ENCODE data around the gene DHDH. TPM values are rescaled to one million over a fixed set of nuclear protein-coding genes. Genes with fewer than 3 reads are reported as not detected.

The DHDH gene
- total and polyA plus RNA-seq, 2 of the 13 experiments (the other 11 are each of a cell fraction or from before 2014, with no cell fraction given) = 0.13 to 0.91 TPM

DNA sequence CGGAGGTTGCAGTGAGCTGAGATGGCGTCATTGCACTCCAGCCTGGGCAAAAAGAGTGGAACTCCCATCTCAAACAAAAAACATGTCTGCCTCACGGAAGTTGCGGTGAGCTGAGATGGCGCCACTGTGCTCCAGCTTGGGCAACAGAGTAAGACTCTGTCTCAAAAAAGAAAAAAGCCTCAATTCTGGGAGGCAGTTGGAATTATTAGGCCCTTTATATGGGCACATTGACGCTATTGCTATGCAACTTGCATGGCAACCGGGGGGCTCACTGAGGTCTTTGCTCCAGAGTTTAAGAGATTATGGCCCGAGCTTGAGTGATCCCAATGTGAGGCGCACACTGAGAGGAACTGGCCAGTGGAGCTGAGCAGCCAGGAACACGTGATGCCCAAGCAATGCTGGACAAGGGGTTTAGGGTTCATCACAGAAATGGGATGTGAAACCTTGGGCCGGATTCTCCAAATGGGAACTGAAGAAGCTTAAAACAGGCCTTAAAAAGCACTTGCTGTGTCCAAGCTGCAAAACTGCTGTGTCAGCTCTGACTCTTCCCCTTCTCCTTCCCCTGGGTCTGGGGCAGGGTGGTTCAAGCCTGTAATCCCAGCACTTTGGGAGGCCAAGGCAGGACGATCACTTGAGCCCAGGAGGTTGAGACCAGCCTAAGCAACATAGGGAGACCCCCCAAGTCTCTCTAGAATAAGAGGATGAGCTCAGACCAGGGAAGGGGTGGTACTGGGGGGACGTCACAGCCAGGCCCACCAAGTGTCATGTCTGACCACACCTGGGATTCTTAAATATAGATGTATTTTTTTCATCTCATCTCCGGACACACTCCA lies 34.1 kb downstream of the DHDH start (continued):
- TF ChIP-seq, protein P1, sequence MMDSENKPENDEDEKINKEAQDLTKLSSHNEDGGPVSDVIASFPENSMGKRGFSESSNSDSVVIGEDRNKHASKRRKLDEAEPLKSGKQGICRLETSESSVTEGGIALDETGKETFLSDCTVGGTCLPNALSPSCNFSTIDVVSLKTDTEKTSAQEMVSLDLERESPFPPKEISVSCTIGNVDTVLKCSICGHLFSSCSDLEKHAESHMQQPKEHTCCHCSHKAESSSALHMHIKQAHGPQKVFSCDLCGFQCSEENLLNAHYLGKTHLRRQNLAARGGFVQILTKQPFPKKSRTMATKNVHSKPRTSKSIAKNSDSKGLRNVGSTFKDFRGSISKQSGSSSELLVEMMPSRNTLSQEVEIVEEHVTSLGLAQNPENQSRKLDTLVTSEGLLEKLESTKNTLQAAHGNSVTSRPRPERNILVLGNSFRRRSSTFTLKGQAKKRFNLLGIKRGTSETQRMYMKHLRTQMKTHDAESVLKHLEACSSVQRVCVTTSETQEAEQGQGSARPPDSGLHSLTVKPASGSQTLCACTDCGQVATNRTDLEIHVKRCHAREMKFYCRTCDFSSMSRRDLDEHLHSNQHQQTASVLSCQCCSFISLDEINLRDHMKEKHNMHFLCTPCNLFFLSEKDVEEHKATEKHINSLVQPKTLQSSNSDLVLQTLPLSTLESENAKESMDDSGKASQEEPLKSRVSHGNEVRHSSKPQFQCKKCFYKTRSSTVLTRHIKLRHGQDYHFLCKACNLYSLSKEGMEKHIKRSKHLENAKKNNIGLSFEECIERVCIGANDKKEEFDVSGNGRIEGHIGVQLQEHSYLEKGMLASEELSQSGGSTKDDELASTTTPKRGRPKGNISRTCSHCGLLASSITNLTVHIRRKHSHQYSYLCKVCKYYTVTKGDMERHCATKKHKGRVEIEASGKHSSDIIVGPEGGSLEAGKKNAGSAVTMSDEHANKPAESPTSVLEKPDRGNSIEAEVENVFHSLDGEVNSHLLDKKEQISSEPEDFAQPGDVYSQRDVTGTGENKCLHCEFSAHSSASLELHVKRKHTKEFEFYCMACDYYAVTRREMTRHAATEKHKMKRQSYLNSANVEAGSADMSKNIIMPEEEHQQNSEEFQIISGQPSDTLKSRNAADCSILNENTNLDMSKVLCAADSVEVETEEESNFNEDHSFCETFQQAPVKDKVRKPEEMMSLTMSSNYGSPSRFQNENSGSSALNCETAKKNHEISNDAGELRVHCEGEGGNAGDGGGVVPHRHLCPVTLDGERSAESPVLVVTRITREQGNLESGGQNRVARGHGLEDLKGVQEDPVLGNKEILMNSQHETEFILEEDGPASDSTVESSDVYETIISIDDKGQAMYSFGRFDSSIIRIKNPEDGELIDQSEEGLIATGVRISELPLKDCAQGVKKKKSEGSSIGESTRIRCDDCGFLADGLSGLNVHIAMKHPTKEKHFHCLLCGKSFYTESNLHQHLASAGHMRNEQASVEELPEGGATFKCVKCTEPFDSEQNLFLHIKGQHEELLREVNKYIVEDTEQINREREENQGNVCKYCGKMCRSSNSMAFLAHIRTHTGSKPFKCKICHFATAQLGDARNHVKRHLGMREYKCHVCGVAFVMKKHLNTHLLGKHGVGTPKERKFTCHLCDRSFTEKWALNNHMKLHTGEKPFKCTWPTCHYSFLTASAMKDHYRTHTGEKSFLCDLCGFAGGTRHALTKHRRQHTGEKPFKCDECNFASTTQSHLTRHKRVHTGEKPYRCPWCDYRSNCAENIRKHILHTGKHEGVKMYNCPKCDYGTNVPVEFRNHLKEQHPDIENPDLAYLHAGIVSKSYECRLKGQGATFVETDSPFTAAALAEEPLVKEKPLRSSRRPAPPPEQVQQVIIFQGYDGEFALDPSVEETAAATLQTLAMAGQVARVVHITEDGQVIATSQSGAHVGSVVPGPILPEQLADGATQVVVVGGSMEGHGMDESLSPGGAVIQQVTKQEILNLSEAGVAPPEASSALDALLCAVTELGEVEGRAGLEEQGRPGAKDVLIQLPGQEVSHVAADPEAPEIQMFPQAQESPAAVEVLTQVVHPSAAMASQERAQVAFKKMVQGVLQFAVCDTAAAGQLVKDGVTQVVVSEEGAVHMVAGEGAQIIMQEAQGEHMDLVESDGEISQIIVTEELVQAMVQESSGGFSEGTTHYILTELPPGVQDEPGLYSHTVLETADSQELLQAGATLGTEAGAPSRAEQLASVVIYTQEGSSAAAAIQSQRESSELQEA (CRISPR knock-in tag; IDR thresholded peaks at IDR 0.05; ENCODE audit: not compliant biosample characterization) = peak; percentile 29
- TF ChIP-seq, protein P2, sequence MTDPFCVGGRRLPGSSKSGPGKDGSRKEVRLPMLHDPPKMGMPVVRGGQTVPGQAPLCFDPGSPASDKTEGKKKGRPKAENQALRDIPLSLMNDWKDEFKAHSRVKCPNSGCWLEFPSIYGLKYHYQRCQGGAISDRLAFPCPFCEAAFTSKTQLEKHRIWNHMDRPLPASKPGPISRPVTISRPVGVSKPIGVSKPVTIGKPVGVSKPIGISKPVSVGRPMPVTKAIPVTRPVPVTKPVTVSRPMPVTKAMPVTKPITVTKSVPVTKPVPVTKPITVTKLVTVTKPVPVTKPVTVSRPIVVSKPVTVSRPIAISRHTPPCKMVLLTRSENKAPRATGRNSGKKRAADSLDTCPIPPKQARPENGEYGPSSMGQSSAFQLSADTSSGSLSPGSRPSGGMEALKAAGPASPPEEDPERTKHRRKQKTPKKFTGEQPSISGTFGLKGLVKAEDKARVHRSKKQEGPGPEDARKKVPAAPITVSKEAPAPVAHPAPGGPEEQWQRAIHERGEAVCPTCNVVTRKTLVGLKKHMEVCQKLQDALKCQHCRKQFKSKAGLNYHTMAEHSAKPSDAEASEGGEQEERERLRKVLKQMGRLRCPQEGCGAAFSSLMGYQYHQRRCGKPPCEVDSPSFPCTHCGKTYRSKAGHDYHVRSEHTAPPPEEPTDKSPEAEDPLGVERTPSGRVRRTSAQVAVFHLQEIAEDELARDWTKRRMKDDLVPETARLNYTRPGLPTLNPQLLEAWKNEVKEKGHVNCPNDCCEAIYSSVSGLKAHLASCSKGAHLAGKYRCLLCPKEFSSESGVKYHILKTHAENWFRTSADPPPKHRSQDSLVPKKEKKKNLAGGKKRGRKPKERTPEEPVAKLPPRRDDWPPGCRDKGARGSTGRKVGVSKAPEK (CRISPR knock-in tag; IDR thresholded peaks at IDR 0.05; ENCODE audit: borderline replicate concordance) = no peak
- TF ChIP-seq, protein P3, sequence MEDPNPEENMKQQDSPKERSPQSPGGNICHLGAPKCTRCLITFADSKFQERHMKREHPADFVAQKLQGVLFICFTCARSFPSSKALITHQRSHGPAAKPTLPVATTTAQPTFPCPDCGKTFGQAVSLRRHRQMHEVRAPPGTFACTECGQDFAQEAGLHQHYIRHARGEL (CRISPR knock-in tag; IDR thresholded peaks at IDR 0.05) = no peak
- no peak; the same call in 1 of the 2 replicates for TF ChIP-seq BORCS8-MEF2B (CRISPR knock-in tag; IDR thresholded peaks at IDR 0.05)
- 0 out of 2 replicates have a peak, but pooled peaks have one; percentile 27 for TF ChIP-seq ZBTB7B (CRISPR knock-in tag; IDR thresholded peaks at IDR 0.05)
- TF ChIP-seq, protein P4, sequence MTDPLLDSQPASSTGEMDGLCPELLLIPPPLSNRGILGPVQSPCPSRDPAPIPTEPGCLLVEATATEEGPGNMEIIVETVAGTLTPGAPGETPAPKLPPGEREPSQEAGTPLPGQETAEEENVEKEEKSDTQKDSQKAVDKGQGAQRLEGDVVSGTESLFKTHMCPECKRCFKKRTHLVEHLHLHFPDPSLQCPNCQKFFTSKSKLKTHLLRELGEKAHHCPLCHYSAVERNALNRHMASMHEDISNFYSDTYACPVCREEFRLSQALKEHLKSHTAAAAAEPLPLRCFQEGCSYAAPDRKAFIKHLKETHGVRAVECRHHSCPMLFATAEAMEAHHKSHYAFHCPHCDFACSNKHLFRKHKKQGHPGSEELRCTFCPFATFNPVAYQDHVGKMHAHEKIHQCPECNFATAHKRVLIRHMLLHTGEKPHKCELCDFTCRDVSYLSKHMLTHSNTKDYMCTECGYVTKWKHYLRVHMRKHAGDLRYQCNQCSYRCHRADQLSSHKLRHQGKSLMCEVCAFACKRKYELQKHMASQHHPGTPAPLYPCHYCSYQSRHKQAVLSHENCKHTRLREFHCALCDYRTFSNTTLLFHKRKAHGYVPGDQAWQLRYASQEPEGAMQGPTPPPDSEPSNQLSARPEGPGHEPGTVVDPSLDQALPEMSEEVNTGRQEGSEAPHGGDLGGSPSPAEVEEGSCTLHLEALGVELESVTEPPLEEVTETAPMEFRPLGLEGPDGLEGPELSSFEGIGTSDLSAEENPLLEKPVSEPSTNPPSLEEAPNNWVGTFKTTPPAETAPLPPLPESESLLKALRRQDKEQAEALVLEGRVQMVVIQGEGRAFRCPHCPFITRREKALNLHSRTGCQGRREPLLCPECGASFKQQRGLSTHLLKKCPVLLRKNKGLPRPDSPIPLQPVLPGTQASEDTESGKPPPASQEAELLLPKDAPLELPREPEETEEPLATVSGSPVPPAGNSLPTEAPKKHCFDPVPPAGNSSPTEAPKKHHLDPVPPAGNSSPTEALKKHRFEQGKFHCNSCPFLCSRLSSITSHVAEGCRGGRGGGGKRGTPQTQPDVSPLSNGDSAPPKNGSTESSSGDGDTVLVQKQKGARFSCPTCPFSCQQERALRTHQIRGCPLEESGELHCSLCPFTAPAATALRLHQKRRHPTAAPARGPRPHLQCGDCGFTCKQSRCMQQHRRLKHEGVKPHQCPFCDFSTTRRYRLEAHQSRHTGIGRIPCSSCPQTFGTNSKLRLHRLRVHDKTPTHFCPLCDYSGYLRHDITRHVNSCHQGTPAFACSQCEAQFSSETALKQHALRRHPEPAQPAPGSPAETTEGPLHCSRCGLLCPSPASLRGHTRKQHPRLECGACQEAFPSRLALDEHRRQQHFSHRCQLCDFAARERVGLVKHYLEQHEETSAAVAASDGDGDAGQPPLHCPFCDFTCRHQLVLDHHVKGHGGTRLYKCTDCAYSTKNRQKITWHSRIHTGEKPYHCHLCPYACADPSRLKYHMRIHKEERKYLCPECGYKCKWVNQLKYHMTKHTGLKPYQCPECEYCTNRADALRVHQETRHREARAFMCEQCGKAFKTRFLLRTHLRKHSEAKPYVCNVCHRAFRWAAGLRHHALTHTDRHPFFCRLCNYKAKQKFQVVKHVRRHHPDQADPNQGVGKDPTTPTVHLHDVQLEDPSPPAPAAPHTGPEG (CRISPR knock-in tag; IDR thresholded peaks at IDR 0.05) = peak; percentile 45; the same call in 1 of the 2 replicates
- TF ChIP-seq THAP11 (CRISPR knock-in tag; IDR thresholded peaks at IDR 0.05) = no peak; the same call in 1 of the 2 replicates
- TF ChIP-seq CAMTA2 (CRISPR knock-in tag; IDR thresholded peaks at IDR 0.05; ENCODE audit: borderline replicate concordance) = 0 out of 2 replicates have a peak, but pooled peaks have one; percentile 34
- no peak for TF ChIP-seq IKZF1 (IDR thresholded peaks at IDR 0.05)
